ENCODE data around the gene SCGB3A1.

DNA sequence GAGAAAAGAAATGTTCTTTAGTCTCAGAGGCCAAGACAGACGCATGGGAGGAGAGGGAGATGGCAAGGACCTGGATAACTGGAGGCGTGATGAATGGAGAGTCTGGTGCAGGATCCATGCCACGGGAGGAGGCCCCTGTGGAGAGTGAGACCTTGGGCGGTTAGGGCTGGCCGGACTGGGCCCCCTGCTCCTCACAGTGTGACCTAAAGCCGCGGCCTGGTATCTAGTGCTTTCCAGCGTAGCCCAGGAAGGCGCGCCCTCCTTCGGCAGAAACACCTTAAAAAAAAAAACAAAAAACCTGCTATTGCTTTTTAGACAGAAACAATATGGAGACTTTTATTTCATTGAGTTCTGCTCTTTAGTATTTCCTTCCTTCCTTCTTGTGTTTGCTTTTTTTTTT lies 33.1 kb downstream of the SCGB3A1 start:
- TF ChIP-seq CTCF (conservative IDR thresholded peaks at IDR 0.05 in 1 of 2, IDR thresholded peaks at IDR 0.05 in 1 of 2; ENCODE audit: extremely low read depth in 1 of 2, insufficient read depth in 1 of 2, low read depth in 1 of 2, low read length in 2 of 2) (no peak), EZH2 (IDR thresholded peaks at IDR 0.05; ENCODE audit: borderline replicate concordance, low read length) (no peak)

Measured in mammary epithelial cell (primary cell).